GM20431 (cell line): ENCODE measurements around the gene RBBP8NL.

ENCODE experiments used
- in situ Hi-C: fragments of 300-500 bp; cut with MseI, MboI; formaldehyde crosslinking; loops from one replicate; pipeline ENCODE4 v1.15.0; 2020; ENCODE audit warnings: low sequenced_read_pairs; ENCODE audit not compliant: unreplicated experiment

RBBP8NL gene

DNA sequence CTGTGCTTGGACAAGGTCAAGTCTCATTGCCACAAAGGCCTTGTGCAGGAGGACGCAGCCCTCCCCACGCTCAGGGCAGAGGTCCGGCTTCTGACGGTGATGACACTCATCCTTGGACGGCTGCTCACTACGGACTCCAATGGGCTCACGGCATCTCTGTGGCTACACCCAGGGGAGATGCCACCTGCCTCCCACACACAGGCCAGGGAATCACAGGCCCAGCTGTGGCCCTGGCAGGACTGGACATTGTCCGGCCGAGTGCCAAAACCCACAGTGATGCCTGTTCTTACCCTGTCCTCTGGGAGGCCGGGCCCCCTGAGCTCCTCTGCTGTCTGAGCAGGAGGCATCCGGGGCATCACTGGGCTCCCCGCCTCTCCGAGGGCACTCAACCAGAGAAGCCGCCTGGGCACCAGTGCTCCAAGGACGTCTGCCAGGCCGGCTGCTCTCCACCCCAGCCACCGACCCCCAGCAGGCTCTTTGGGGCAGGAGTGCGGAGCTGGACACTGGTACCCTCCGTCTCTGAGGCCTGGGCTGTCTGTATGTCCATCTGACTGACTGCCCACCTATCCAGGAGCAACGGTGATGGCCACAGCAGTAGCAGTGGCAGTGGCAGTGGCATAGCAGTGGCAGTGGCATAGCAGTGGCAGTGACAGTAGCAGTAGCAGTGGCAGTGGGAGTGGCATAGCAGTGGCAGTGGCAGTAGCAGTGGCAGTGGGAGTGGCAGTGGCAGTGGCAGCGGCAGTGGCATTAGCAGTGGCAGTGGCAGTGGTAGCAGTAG is 1.9 kb downstream of the RBBP8NL start:
- in situ Hi-C loops: no loop called here

DNA sequence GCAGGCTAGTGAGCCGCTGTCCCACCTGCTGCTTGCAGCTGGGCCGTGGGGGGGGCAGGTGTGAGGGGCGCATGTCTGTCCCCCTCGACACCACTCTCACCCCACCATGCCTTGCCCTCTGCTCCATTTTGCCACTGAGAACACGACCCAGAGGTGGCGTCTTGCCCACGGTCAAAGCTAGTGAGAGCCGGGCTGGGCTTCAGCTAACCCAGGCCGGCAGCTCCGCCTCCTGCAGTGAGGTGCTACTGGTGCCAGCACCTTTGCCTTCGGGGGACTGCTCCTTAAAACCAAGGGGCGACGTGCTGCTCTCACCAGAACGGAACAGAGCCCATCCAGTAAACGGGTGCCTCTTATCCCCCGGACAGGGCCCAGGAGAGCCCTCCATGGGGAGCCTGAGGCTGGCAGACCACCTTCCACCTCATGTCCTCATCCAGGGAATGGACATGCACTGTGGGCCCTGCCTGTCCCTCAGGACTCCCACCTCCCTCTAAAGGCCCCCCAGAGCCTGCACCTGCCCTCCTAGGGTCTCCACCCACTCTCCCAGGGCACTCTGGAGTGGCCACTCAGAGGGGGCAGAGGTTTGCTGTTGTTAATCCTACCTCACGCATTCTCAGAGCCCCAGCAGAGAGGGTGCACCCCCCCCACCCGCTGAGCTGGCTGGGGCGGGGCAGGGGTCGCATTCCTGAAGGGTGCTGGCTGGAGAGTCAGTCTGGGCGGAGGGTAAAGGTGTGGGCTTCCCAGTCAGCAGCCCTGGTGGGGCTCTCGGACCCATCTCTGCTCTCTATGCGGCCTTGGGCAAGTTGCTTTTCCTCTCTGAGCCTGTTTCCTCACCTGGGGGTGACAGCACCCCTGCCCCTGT is 2.9 kb downstream of the RBBP8NL start:
- in situ Hi-C loops: no loop called here

DNA sequence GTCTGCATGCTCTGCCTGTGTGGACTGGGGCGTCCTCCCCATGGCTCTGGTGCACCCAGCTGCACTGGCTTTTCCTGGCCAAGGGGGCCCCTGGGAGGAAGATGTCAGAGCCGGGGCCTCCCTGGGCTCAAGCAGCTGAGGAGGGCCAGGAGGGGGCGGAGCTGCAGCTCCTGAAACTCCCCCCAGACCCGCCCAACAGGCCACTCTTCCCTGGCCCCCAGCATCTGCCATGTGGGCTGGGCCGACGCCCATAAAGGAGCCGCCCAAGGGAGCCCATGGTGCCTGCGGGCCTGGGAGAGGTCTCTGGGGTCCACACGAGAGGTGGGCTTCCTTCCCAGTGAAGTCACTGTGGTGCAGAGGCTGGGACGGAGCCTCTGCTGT is 4.0 kb downstream of the RBBP8NL start:
- in situ Hi-C loops: no loop called here

DNA sequence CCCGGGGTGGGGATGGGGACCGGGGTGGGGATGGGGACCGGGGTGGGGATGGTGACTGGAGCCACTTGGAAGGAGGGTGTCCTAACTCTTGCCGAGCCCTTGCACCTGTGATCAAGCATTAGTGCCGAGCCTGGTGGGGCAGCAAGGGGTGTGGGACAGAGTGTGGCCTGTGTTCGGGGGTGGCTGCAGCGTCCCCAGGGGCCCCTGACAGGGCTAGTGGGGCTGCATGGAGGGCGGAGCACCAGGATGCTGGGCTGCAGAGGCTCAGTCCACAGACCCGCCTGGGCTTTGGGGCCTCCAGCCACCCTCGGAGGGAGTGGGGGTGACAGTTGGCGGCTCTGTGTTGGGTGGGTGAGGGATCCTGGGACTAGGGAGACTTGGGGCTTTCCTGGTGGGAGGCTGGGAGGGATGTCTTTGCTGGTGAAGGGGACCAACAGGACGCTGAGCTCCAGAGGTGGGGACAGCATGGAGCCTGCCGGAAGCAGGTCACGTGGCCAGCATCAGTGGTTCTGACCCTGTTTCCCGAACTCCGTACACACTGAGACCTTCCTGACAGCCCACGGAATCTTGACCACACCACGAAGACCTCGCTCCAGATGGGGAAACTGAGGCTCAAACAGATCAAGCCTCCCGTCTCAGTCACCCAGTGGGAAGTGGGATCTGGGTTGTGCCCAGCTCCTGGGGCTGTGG is 4.6 kb downstream of the RBBP8NL start:
- in situ Hi-C loops: no loop called here

DNA sequence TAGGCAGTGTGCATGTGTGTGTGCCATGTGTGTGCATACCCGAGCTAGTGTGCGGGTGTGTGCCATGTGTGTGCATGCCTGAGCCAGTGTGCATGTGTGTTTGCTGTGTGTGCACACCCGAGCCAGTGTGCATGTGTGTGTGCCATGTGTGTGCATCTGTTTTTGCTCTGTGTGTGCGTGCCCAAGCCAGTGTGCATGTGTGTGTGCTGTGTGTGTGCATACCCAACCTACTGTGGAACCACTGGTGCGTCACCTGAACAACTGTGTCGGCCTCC is 5.7 kb downstream of the RBBP8NL start:
- in situ Hi-C loops: no loop called here

DNA sequence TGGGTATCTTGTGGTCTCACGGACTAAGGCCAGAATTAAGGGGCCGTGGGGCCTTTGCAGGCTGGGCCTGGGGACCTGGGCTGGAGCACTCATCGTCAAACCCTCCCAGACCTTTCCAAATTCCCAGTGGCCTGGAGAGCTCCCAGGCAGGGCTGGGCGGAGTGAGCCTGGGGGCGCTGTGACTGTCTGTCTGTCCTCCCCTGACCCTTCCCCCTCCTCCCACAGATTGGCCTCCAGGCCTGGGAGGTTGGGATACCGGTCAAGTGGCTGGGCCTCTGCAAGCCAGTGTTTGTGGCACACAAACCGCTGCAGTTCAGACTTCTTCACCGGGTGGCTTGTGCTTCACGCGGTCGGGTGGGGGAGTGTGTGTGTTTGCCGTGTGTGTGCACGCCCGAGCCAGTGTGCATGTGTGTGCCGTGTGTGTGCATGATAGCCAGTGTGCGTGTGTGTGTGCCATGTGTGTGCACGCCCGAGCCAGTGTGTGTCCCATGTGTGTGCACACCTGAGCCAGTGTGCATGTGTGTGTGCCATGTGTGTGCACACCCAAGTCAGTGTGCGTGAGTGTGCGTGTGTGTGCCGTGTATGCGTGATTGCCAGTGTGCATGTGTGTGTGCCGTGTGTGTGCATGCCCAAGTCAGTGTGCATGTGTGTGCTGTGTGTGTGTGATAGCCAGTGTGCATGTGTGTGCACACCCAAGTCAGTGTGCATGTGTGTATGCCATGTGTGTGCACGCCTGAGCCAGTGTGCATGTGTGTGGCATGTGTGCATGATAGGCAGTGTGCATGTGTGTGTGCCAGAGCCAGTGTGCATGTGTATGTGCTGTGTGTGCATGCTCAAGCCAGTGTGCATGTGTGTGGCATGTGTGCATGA is 6.3 kb downstream of the RBBP8NL start:
- in situ Hi-C loops: no loop called here

DNA sequence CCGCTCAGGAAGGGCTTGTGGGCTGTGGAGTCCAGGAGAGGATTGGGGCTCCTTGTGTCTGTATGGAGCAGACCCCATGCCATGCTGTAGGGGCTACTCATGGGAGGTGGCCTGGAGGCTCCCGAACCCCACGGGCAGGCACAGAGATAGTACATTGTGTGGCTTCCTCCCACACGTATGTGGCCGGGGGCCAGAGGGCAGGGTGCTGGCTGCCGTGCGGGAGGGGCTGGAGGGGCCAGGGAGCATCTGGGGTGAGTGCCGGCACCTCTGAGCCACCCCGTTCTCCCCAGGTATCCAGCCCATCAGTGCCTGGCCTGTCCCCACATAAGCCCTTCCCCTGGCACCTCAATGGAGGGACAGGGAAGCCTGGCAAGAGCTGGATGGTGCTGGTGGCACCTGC is 7.6 kb downstream of the RBBP8NL start:
- in situ Hi-C loops: no loop called here

DNA sequence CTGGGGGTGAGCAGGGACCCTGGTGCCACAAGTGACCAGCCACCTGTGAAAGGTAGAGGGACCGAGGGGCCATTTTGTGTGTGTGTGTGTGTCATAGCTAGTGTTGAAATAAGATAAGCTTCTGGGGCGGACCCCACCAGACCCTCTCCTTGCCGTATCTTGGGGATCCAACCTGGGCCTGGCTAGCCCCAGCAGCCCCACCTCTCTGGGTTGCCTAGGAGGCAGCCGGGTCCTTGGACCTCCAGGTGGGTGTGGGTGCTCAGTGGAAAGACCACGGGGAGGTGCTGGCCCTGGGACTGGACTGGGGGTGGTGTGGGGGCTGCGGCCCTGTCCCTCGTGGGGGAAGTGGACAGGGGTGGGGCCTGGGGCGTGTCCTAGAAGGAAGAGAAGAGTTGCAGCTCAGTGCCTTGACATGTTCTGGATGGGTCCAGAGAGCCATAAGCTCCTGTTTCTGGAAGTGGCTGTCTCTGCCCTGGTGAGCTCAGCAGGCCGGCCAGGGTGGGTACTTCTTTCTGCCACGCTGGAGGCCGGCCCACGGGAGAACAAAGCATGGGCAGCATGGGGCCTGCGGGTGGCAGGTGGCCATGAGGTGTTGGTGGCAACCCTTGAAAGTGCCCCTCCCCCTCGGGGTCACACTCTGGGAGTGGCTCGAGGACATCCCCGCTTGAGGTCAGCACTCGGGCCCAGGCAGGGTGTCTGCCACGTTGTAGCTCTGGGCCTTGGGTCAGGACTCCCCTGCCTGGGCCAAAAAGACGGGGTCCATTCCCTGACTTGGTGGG is 8.4 kb downstream of the RBBP8NL start:
- in situ Hi-C loops: no loop called here

DNA sequence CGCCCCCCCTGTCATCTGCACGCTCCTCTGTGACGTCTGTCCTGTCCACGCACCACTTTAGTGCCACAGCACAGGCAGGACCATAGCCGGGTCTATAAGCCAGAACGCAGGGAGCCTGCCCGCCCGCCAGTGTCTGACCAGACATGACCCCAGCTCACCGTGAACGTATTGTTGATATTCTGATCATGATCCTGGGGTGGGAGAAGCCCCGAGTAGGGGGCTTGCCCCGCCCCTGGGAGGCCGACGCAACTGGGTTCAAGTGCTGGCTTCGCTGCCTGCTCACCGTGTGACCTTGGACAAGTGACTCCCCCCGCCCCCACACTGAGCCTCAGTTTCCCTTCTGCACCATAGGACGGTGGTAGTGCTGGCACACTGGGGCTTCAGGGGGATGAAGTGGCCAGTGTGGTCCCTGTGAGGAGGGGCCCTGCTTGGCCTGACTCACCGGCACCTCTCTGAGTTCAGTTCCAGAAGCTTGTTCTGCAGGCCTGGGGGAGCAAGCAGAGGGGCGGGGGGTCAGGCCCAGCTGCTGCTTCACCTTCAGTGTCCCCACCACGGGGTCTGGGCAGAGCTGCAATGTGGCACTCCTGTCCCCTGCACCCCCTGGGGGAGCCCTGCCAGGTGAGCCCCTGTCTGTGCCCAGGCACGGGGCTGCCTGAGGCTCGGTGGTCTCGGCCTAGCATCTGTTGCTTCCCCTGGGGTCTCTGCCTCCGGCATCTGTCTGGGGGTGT is 9.2 kb downstream of the RBBP8NL start:
- in situ Hi-C loops: no loop called here

DNA sequence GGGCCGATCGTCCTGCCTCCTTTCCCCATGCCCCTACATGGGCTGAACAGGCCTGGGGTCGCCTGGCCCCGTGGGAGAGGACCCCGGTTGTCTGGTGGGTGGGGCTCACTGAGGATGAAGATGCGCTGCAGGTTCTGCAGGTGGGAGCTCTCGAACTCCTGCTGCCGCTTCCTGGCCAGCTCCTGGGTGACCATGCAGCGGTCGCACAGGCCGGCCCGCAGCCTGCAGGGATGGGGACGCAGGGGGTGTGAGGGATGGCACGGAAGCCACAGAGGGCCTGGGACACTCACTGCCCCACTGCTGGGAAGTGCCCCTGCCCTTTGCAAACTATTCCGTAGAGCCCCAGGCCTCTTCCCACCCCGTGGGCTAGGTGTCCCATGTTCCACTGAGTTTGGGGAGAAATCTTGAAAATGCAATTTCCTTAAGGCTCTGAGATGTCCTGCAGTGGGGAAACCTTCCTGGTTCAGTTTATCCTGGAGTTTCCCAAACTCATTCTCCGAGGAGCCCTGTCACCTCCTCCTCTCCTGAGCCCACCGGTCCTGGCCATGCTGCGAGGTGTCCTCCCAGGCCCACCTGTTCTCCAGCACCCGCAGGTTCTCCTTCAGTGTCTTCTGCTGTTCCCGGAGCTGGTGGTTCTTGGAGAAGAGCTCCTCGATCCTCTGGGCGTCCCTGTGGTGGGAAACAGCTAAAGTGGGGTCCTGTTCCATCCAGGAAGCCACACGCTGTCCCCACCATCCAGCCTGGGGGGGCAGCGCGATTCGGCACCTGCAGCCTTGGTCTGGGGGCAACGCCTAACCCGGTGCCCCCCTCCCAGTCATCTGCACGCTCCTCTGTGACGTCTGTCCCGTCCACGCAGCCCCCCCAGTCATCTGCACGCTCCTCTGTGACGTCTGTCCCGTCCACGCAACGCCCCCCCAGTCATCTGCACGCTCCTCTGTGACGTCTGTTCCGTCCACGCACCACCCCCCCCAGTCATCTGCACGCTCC is 10.4 kb downstream of the RBBP8NL start:
- in situ Hi-C loops: no loop called here

DNA sequence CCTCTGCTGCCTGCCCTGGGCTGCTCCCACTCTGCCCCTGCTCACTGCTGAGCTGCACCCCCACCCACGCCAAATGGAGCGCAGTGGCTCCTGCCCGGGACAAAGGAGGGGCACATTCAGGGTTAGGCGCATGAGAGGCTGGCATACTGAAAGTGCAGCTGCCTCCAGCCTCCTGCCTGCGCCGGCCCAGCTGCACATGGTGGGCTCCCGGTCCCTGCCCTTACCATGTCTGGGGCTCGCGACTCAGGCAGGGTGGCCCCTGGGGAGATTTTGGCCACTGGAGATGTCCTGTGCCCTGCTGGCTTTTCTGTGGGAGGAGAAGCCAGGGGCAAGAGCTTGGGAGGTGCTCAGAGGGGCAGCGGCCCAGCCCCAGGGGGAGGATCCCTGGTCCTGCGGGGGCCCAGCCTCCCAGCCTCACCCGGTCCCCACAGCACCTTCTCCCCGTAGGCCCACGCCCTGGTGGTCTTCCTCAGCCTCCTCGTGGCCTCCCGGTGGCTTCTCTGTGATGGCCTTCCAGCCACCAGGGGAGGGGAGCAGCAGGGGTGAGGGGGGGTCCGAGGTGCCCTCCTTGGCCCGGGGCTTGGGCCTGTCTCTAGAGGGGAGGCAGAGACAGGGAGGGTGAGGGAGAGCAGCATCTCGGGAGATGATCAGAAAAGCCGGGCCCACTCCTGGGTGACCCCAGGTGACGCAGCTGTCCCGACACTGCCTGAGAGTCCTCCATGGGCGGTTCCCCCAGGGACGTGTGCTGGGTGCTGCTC is 11.8 kb downstream of the RBBP8NL start:
- in situ Hi-C loops: no loop called here

DNA sequence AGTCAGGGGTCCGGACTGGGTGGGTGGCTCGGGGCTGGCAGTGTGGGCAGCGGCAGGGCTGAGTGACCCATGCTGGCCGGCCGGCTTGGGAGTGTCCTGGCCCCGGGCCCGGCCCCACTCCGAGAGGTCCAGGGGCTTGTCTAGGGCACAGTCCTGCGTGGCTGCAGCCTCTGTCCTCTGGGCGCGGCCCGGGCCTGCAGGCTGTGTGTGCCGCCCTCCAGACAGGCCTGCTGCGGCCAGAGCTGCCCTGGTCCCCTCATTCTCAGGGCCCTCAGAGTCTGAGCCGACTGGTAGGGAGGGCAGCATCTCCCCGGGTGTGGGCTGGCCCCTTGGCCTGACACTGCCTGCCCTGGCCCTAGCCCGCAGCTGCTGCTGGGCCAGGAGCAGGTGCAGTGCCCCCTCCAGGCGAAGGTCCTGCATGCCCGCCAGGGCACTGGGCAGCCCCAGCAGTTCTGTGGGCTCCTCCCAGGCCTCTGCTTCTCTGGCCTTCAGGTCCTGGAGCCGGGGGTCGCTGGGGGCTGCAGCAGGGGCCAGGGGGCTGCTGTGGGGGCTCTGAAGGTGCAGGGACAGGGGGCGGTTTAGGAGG is 13.3 kb downstream of the RBBP8NL start:
- in situ Hi-C loops: no loop called here

DNA sequence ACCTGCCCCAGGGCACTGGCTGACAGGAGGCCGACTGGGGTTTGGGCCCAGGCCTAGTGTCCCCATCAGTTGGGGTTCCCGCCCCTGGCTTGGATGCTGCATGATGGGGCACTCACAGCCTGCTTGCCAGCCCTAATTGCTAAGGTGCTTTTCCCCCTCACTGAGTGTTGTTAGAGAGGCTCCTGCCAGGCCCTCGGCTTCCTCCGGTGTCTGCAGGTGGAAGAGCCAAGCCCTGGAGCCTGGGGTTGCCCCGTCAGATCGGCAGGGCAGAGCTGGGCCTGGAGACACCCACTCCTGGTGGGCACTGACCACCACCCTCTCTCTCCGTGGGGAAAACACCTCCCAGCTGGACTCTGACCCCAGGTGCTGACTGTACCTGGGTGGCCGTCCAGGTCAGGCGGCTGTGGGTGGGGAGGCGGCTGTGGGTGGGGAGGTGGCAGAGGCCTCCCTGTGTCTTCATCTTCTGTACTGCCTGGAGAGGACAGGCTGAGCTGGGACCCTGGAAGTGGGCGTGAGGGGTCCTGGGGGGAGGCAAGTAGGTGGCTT is 14.2 kb downstream of the RBBP8NL start:
- in situ Hi-C loops: no loop called here

DNA sequence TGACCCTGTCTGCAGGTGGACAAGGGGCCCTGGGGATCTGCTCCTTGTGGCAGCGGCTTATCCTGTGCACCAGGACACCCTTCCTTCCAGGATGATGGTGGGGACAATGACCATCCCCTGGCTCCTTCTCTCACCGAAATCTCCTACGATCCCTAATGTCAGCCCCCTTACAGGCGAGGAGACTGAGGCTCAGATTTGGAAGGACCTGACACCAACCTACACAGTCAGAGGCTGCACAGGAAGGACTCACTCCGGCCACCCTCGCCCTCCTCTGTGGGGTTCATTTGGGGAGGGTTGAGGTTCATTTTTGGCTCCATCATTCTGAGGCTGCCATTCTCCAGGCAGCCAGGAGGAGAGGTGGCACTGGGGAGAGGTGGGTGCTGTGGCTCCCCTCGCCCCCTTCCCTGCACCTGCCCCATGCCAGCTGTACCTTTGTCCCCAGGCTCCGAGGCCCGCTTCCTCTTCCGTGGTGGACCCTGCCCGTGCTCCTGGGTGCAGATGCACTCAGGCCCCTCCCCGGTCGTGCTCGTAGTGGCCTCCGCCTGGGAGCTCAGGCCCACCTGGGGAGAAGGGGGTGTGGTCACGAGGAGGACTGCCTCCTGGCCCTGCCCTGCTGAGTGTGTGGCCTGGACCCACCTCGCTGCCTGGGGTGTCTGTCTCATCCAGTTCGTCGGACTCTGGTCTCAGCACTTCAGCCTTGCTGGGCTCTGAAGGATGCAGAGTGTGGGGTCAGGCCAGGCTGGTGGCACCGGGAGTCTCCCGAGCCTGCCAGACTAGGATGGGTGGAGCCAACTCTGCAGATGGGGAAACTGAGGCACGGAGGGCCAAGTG is 14.9 kb downstream of the RBBP8NL start:
- in situ Hi-C loops: no loop called here

DNA sequence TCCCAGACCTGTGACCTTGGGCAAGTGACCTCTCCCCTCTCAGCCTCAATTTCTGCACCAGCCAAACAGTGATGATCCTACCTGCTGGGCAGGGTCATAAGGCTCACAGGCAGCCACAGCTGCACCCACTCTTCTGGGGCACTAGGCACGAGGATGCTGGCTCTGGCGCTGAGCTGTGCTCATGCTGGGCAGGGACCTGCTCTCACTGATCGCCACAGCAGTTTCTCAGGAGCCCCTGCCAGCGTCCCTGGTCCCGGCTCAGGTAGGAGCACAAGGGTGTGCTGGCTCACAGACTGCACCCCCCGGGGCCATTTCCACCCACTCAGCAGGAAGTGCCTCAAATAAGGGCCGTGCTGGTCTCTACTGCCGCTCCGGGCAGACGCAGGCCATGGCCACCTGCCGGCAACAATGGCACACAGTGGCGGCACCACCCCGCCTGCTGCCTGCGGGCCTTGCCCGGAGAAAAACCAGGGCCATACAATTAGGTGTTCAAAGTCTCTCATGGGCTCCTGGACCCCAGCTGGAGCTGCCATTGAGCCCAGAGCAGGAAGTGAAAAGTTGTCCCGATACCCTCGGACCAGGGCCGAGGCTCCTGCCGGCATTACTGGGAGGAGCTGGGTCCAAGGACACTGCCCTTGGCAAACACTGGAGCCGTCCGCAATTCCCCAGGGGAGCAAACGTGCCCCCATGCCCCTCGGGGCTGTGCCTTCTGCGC is 15.7 kb downstream of the RBBP8NL start:
- in situ Hi-C loops: no loop called here
